Measurements from ENCODE around the gene TMOD2. TPM values are rescaled to one million over a fixed set of nuclear protein-coding genes. Genes with fewer than 3 reads are reported as not detected.

Gene TMOD2
- total RNA-seq, 1 experiment from 2014 or later: 3.0 TPM

GRCh38 chr15:51718219-51718618 is 33.2 kb upstream of the TMOD2 start:
- Histone ChIP-seq H4K5ac (ENCODE audit: insufficient read length, low read depth, low read length) (no peak overlapping the region), H2BK12ac (ENCODE audit: insufficient read length, low read depth, low read length) (no peak overlapping the region), H2AK5ac (ENCODE audit: insufficient read length, low read length) (no peak overlapping the region), H2BK20ac (ENCODE audit: low read depth, low read length, poor library complexity, severe bottlenecking) (no peak overlapping the region), H3K23me2 (ENCODE audit: insufficient read length, low read depth, low read length, poor library complexity, severe bottlenecking) (no peaks in the 10 kb centered on the region), H2BK5ac (ENCODE audit: insufficient read length, low read length) (no peak overlapping the region), H3K9ac (ENCODE audit: extremely low read depth, insufficient read length, low read length) (no peak overlapping the region), H3K4me1 (ENCODE audit: insufficient read depth, low read length) (no peaks in the 10 kb centered on the region), H3K27me3 (ENCODE audit: insufficient read depth, low read length) (no peaks in the 10 kb centered on the region), H2BK15ac (ENCODE audit: low read depth, low read length) (no peak overlapping the region), H4K20me1 (ENCODE audit: control insufficient read depth, insufficient read depth, insufficient read length) (no peaks in the 10 kb centered on the region), H3K4ac (ENCODE audit: low read depth, low read length) (no peak overlapping the region), H3T11ph (ENCODE audit: low read length) (no peak overlapping the region), H3K56ac (ENCODE audit: insufficient read length, low read depth, low read length) (no peak overlapping the region), H2AFZ (ENCODE audit: low read length) (no peak overlapping the region), H2BK120ac (ENCODE audit: low read depth, low read length, poor library complexity, severe bottlenecking) (no peak overlapping the region), H3K79me2 (ENCODE audit: insufficient read depth, low read length) (no peaks in the 10 kb centered on the region), H3K18ac (ENCODE audit: insufficient read length, low read depth, low read length) (no peak overlapping the region), H4K8ac (replicated peaks; ENCODE audit: insufficient read length, low read depth, low read length) (no peak overlapping the region), H4K91ac (ENCODE audit: insufficient read length, low read depth, low read length) (no peak overlapping the region), H3K14ac (ENCODE audit: insufficient read depth, low read length) (no peak overlapping the region), H3K23ac (ENCODE audit: insufficient read length, low read depth, low read length) (no peak overlapping the region), H3K27ac (ENCODE audit: insufficient read length, low read depth, low read length) (no peak overlapping the region), H3K79me1 (ENCODE audit: insufficient read depth, low read depth, low read length, poor library complexity, severe bottlenecking) (no peaks in the 10 kb centered on the region), H3K9me3 (ENCODE audit: control insufficient read depth, low read depth, low read length) (no peaks in the 10 kb centered on the region), H3K4me2 (ENCODE audit: insufficient read depth, insufficient read length, low read length) (no peak overlapping the region)
- Mint-ChIP-seq H3K27me3 (ENCODE audit: low read depth) (no peaks in the 10 kb centered on the region), H3K4me3 (no peak overlapping the region), H3K9me3 (no peaks in the 10 kb centered on the region), H3K36me3 (ENCODE audit: insufficient read depth in 1 of 3, low read depth in 3 of 3) (peaks cover 0 to 14% (median 6%) of the 10 kb centered on the region in 3 experiments; a peak in 5 of 7 replicates), H3K27ac (no peak overlapping the region; a peak in 1 of 7 replicates), H3K4me1 (peaks cover 4 to 7% of the 10 kb centered on the region in 2 experiments; a peak in 3 of 4 replicates)
- TF ChIP-seq, protein P1, sequence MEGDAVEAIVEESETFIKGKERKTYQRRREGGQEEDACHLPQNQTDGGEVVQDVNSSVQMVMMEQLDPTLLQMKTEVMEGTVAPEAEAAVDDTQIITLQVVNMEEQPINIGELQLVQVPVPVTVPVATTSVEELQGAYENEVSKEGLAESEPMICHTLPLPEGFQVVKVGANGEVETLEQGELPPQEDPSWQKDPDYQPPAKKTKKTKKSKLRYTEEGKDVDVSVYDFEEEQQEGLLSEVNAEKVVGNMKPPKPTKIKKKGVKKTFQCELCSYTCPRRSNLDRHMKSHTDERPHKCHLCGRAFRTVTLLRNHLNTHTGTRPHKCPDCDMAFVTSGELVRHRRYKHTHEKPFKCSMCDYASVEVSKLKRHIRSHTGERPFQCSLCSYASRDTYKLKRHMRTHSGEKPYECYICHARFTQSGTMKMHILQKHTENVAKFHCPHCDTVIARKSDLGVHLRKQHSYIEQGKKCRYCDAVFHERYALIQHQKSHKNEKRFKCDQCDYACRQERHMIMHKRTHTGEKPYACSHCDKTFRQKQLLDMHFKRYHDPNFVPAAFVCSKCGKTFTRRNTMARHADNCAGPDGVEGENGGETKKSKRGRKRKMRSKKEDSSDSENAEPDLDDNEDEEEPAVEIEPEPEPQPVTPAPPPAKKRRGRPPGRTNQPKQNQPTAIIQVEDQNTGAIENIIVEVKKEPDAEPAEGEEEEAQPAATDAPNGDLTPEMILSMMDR (conservative IDR thresholded peaks at IDR 0.05): no peak
- no CpG with 5 or more reads among the region's 4 CpGs for WGBS (ENCODE audit: extremely low coverage, insufficient read length, low lambda C conversion rate)
- DNase-seq: no peak
